ENCODE measurements around the gene SEC14L5. TPM values are rescaled to one million over a fixed set of nuclear protein-coding genes. Genes with fewer than 3 reads are reported as not detected.

Gene SEC14L5
- total and polyA plus RNA-seq, 10 of the 15 experiments (the other 5 are each of a cell fraction or from before 2014, with no cell fraction given): 0.01 TPM; not detected in 9

GRCh38 chr16:5064915-5065314 is 106.8 kb downstream of the SEC14L5 start (continued):
- TF ChIP-seq IRF3 (IDR thresholded peaks at IDR 0.05): no peak
- TF ChIP-seq CTCF (IDR thresholded peaks at IDR 0.05 in 2 of 3, conservative IDR thresholded peaks at IDR 0.05 in 1 of 3; ENCODE audit: control insufficient read depth in 2 of 3, extremely low read depth in 1 of 3, insufficient read depth in 1 of 3, low read depth in 3 of 3, low read length in 3 of 3): no peak

GRCh38 chr16:5065326-5065725 is 107.2 kb downstream of the SEC14L5 start:
- BruUV-seq (replicated peaks): no TSS peak
- Histone ChIP-seq H3K4me1 (ENCODE audit: control insufficient read depth, insufficient read depth, low read length) (peaks cover 16% of the 10 kb centered on the region), H3K79me2 (ENCODE audit: control insufficient read depth, insufficient read depth, low read length) (no peaks in the 10 kb centered on the region), H3K4me3 (no peak overlapping the region), H3K27me3 (replicated peaks in 1 of 2; ENCODE audit: control insufficient read depth in 2 of 2, insufficient read depth in 2 of 2, low read length in 1 of 2) (no peaks in the 10 kb centered on the region; a peak in 1 of 4 replicates), H3K27ac (ENCODE audit: control insufficient read depth, insufficient read depth) (no peak overlapping the region), H3K9me3 (replicated peaks; ENCODE audit: control insufficient read depth, insufficient read depth, low read length) (no peaks in the 10 kb centered on the region; the same call in 2 of the 3 replicates), H4K20me1 (ENCODE audit: control insufficient read depth, insufficient read depth) (no peaks in the 10 kb centered on the region), H3K36me3 (ENCODE audit: control insufficient read depth in 2 of 2, insufficient read depth in 2 of 2, low read length in 1 of 2) (no peaks in the 10 kb centered on the region), H3K4me2 (ENCODE audit: control insufficient read depth, insufficient read depth) (no peak overlapping the region), H2AFZ (ENCODE audit: control insufficient read depth, low read depth, low read length) (no peak overlapping the region), H3K9ac (ENCODE audit: control insufficient read depth, insufficient read depth, low read length) (no peak overlapping the region)
- ChIA-PET CTCF (no interaction called here), SMC1A (ENCODE audit: uncharacterized antibody, unreplicated experiment) (no interaction called here), RAD21 (ENCODE audit: unreplicated experiment) (no interaction called here), POLR2A (no interaction called here)
- intact Hi-C loops (cut with micrococcal nuclease; ENCODE audit: unreplicated experiment) (loop anchor here (10.0 kb wide), 1 partner anchor 91 kb away; no protein-coding TSS in a partner anchor), in situ Hi-C loops (cut with MboI) (no loop called here)
- ATAC-seq: no peak
- WGBS (ENCODE audit: insufficient coverage, insufficient replicate concordance, low lambda C conversion rate, missing lambda C conversion rate): 31% methylated on average over 8 of the region's 8 CpGs
- FAIRE-seq: no peak
- DNase-seq (ENCODE audit: low read depth, low spot score): no peak
- no peak for TF ChIP-seq SKIL (IDR thresholded peaks at IDR 0.05; ENCODE audit: low read depth, poor library complexity, severe bottlenecking)
- TF ChIP-seq ESRRA (IDR thresholded peaks at IDR 0.05; ENCODE audit: low read length): no peak
- TF ChIP-seq IRF5 (IDR thresholded peaks at IDR 0.05; ENCODE audit: borderline replicate concordance): no peak
- TF ChIP-seq USF2 (IDR thresholded peaks at IDR 0.05; ENCODE audit: borderline replicate concordance, low read depth, low read length): no peak
- TF ChIP-seq EZH2 (IDR thresholded peaks at IDR 0.05; ENCODE audit: borderline replicate concordance, control insufficient read depth, low read depth, low read length): no peak
- TF ChIP-seq TCF7 (IDR thresholded peaks at IDR 0.05; ENCODE audit: borderline replicate concordance): no peak
- TF ChIP-seq NFYA (IDR thresholded peaks at IDR 0.05; ENCODE audit: borderline replicate concordance, low read depth, low read length): no peak
- no peak for TF ChIP-seq ZBTB33 (IDR thresholded peaks at IDR 0.05)
- no peak for TF ChIP-seq SPI1 (IDR thresholded peaks at IDR 0.05; ENCODE audit: borderline replicate concordance, insufficient read depth, low read depth, low read length)
- no peak for TF ChIP-seq CHD2 (IDR thresholded peaks at IDR 0.05; ENCODE audit: borderline replicate concordance, low read depth, low read length)

All from GM12878 (cell line).